PC-9 (cell line): ENCODE results near the gene HEATR5A. TPM values are rescaled to one million over a fixed set of nuclear protein-coding genes. Genes with fewer than 3 reads are reported as not detected.

Experiments
- BruUV-seq: library from RNA; stranded (reverse); fragments of 400-500 nt; replicated peaks from 2 replicates; lab custom pipeline; 2021; lab: Mats Ljungman, UMichigan
- CTCF ChIA-PET: fragments of 300-600 bp; sonication (Branson Sonifier 250); formaldehyde crosslinking; loops from one replicate; lab custom pipeline; 2022; ENCODE audit warnings: antibody characterized with exemption; lab: Charles Lee
- POLR2A ChIA-PET: fragments of 300-600 bp; sonication (Branson Sonifier 250); formaldehyde crosslinking; loops from one replicate; lab custom pipeline; 2022; ENCODE audit warnings: antibody characterized with exemption; ENCODE audit not compliant: unreplicated experiment; lab: Charles Lee
- DNase-seq, 2 experiments: peaks; one replicate each; pipeline versions ENCODE4 v3.0.0 to v3.0.0-alpha.2; 2015 to 2022; ENCODE audit warnings: mixed read lengths in 1 of 2
- H2AFZ ChIP-seq: fragments of 200-600 bp; sonication (generic); 2 replicates; pipeline ENCODE4 v1.8.1; 2017; ENCODE audit warnings: antibody characterized with exemption
- H3F3A ChIP-seq: fragments of 200-600 bp; sonication (generic); 2 replicates; pipeline ENCODE4 v1.8.1; 2017; ENCODE audit warnings: antibody characterized with exemption, mild to moderate bottlenecking, low read depth; ENCODE audit not compliant: insufficient read depth
- H3K27ac ChIP-seq: fragments of 200-600 bp; sonication (generic); 2 replicates; pipeline ENCODE4 v1.6.1; 2016; ENCODE audit warnings: mixed run types
- H3K27me3 ChIP-seq: fragments of 200-600 bp; sonication (generic); 2 replicates; pipeline ENCODE4 v1.6.1; 2016; ENCODE audit warnings: low read depth, mixed run types; ENCODE audit not compliant: insufficient read depth
- H3K36me3 ChIP-seq: fragments of 200-600 bp; sonication (generic); 2 replicates; pipeline ENCODE4 v1.6.1; 2016; ENCODE audit warnings: low read depth, mixed run types
- H3K4me1 ChIP-seq: fragments of 200-600 bp; sonication (generic); replicated peaks from 2 replicates; pipeline ENCODE4 v1.6.1; 2016; ENCODE audit warnings: mixed run types; ENCODE audit not compliant: insufficient read depth
- H3K4me2 ChIP-seq: fragments of 200-600 bp; sonication (generic); 2 replicates; pipeline ENCODE4 v1.6.1; 2017; ENCODE audit warnings: mixed run types
- H3K4me3 ChIP-seq: fragments of 200-600 bp; sonication (generic); 2 replicates; pipeline ENCODE4 v1.6.1; 2016; ENCODE audit warnings: mixed run types
- H3K79me2 ChIP-seq: fragments of 200-600 bp; sonication (generic); 2 replicates; pipeline ENCODE4 v1.6.1; 2017; ENCODE audit warnings: low read depth, mixed run types
- H3K9me2 ChIP-seq: fragments of 200-600 bp; sonication (generic); 2 replicates; pipeline ENCODE4 v1.8.1; 2017; ENCODE audit warnings: mild to moderate bottlenecking; ENCODE audit not compliant: insufficient read depth
- H3K9me3 ChIP-seq: fragments of 200-600 bp; sonication (generic); 2 replicates; pipeline ENCODE4 v1.8.1; 2016; ENCODE audit warnings: low read depth; ENCODE audit not compliant: insufficient read depth
- H4K20me1 ChIP-seq: fragments of 200-600 bp; sonication (generic); 2 replicates; pipeline ENCODE4 v1.8.1; 2017; ENCODE audit not compliant: insufficient read depth
- EZH2 ChIP-seq: fragments of 200-600 bp; sonication (generic); IDR thresholded peaks from 2 replicates; pipeline ENCODE4 v1.8.0; 2017; ENCODE audit warnings: antibody characterized with exemption, low read depth
- intact Hi-C: fragments of 100-400 bp; cut with micrococcal nuclease; formaldehyde crosslinking; loops from one replicate; pipeline ENCODE4 v1.10.0; 2022; ENCODE audit not compliant: unreplicated experiment
- total RNA-seq: library from RNA; stranded (reverse); gene quantifications from 2 replicates; pipeline ENCODE4 v1.2.3, GENCODE V29; 2021
- TF ChIP-seq, protein P1 (sequence below): fragments of 200-600 bp; sonication (generic); conservative IDR thresholded peaks from 2 replicates; pipeline ENCODE4 v1.6.1; 2017; ENCODE audit warnings: mixed run types, antibody characterized with exemption, mild to moderate bottlenecking, moderate library complexity

The HEATR5A gene
- total RNA-seq, 1 experiment from 2014 or later, result 25.7 TPM

DNA sequence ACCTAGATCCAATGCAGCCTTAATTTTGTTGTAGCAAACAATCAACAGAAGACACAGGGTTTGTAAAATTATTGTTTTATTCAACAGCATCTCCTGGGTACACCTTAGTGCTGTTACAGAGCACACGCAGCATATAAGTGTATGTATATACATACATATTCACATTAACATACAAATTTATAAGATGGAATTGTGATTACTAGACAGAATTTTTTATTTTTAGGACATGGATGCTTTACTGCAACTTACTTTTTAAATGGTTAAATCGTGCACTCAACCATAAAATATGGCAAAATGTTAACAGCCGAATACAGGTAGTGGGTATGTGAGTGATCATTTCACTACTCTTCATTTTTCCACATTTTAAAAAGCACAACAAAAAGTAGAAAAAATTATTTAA, 16.6 kb downstream of the HEATR5A start:
- Histone ChIP-seq H3K27ac (no peak overlapping the region), H4K20me1 (no peaks in the 10 kb centered on the region), H3K4me3 (no peak overlapping the region), H3K36me3 (no peaks in the 10 kb centered on the region), H3F3A (no peaks in the 10 kb centered on the region), H3K4me1 (no peaks in the 10 kb centered on the region), H3K27me3 (no peaks in the 10 kb centered on the region), H3K9me2 (no peaks in the 10 kb centered on the region), H3K9me3 (no peaks in the 10 kb centered on the region), H3K4me2 (no peak overlapping the region), H2AFZ (no peak overlapping the region), H3K79me2 (no peaks in the 10 kb centered on the region)
- intact Hi-C loops, result no loop called here
- DNase-seq, result no peak
- ChIA-PET CTCF (no interaction called here), POLR2A (no interaction called here)
- TF ChIP-seq, protein P1, sequence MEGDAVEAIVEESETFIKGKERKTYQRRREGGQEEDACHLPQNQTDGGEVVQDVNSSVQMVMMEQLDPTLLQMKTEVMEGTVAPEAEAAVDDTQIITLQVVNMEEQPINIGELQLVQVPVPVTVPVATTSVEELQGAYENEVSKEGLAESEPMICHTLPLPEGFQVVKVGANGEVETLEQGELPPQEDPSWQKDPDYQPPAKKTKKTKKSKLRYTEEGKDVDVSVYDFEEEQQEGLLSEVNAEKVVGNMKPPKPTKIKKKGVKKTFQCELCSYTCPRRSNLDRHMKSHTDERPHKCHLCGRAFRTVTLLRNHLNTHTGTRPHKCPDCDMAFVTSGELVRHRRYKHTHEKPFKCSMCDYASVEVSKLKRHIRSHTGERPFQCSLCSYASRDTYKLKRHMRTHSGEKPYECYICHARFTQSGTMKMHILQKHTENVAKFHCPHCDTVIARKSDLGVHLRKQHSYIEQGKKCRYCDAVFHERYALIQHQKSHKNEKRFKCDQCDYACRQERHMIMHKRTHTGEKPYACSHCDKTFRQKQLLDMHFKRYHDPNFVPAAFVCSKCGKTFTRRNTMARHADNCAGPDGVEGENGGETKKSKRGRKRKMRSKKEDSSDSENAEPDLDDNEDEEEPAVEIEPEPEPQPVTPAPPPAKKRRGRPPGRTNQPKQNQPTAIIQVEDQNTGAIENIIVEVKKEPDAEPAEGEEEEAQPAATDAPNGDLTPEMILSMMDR, result no peak
- TF ChIP-seq EZH2, result no peak
- BruUV-seq, result no TSS peak

DNA sequence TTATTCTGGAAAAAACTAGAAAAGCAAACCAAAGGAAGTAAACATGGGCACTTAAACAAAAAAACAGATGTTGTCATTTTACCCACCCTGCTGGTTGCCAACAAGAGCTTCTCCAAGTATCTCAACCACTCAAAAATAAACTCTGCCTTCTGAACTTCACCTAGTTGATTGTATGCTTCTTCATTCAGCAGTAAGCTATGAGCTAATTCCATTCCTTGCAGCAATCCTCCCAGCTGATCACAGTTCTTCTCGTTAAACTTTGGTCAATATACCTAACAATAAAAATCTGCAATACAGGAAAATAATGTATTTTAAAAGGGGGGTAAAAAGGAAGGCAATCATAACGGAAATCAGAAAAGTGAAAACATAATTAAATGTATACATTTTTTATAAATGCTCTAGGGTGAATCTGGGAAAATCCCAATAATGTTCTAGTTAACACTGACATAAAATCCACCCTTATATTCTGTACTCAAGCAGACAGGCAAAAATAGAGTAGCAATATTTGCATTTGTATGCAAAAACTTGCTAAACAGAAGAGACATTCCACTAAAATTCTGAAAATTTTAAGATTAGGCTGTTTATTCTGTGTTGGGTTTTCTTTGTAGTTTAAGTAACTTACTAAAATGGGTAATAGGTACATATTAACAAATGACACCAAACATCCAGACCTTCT, 17.4 kb downstream of the HEATR5A start:
- Histone ChIP-seq H3K4me3 (no peak overlapping the region), H3K79me2 (no peaks in the 10 kb centered on the region), H3K4me2 (no peak overlapping the region), H3K36me3 (no peaks in the 10 kb centered on the region; the same call in 1 of the 2 replicates), H4K20me1 (no peaks in the 10 kb centered on the region), H3K9me2 (no peaks in the 10 kb centered on the region), H3K27ac (no peak overlapping the region), H3K4me1 (no peaks in the 10 kb centered on the region), H3F3A (no peaks in the 10 kb centered on the region), H3K27me3 (no peaks in the 10 kb centered on the region), H2AFZ (no peak overlapping the region), H3K9me3 (no peaks in the 10 kb centered on the region)
- no peak for TF ChIP-seq EZH2
- TF ChIP-seq, protein P1, result no peak
- no peak for DNase-seq
- ChIA-PET POLR2A (no interaction called here), CTCF (no interaction called here)
- intact Hi-C loops, result no loop called here
- BruUV-seq, result no TSS peak

DNA sequence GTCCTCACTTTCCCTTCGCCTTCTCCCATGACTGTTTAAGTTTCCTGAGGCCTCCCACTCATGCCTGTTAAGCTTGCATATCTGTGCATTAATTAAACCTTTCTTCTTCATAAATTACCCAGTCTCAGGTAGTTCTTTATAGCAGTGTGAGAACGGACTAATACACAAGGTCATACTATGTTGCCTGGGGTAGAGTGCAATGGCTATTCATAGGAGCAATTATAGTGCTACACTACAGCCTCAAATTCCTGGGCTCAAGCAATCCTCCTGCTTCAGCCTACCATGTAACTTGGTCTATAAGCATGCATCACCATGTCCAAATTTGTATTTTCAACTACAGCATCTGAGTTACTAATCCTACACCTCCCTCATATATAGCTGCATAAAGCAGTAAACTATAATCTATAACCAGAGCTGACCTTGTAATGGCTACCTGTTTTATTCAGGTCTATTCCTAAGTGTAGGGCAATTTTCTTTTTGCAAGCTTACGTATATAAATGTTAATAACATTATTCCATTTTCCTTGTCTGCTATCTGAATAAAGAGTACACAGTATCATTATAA, 18.9 kb downstream of the HEATR5A start:
- Histone ChIP-seq H4K20me1 (no peaks in the 10 kb centered on the region), H3K9me2 (no peaks in the 10 kb centered on the region), H3K4me2 (no peak overlapping the region), H3K27ac (no peak overlapping the region), H3K4me1 (no peaks in the 10 kb centered on the region), H3K36me3 (no peaks in the 10 kb centered on the region; the same call in 1 of the 2 replicates), H3K9me3 (no peaks in the 10 kb centered on the region), H3K27me3 (no peaks in the 10 kb centered on the region), H3K4me3 (no peak overlapping the region), H3F3A (no peaks in the 10 kb centered on the region), H2AFZ (no peak overlapping the region), H3K79me2 (no peaks in the 10 kb centered on the region)
- no TSS peak for BruUV-seq
- no peak for DNase-seq
- intact Hi-C loops, result no loop called here
- ChIA-PET CTCF (no interaction called here), POLR2A (no interaction called here)
- TF ChIP-seq EZH2, result no peak
- TF ChIP-seq, protein P1, result no peak
